Ishikawa (cell line): ENCODE data around the gene JOSD1.

Source experiments
- CEBPB ChIP-seq: IDR thresholded peaks from 2 replicates; pipeline ENCODE4 v1.6.1; 2012
- EP300 ChIP-seq: IDR thresholded peaks from 2 replicates; pipeline ENCODE4 v1.6.1; 2012; ENCODE audit warnings: borderline replicate concordance
- FOXM1 ChIP-seq: IDR thresholded peaks from 2 replicates; pipeline ENCODE4 v1.6.1; 2012; ENCODE audit warnings: low read depth, borderline replicate concordance
- TAF1 ChIP-seq: IDR thresholded peaks from 2 replicates; pipeline ENCODE4 v1.6.1; 2012; ENCODE audit warnings: low read depth, mild to moderate bottlenecking
- YY1 ChIP-seq: IDR thresholded peaks from 2 replicates; pipeline ENCODE4 v1.6.1; 2012; ENCODE audit warnings: low read depth
- TF ChIP-seq, protein P1 (sequence below): IDR thresholded peaks from 2 replicates; pipeline ENCODE4 v1.6.1; 2012
- TF ChIP-seq, protein P2 (sequence below): IDR thresholded peaks from 2 replicates; pipeline ENCODE4 v1.6.1; 2012; ENCODE audit warnings: low read depth, mild to moderate bottlenecking

DNA sequence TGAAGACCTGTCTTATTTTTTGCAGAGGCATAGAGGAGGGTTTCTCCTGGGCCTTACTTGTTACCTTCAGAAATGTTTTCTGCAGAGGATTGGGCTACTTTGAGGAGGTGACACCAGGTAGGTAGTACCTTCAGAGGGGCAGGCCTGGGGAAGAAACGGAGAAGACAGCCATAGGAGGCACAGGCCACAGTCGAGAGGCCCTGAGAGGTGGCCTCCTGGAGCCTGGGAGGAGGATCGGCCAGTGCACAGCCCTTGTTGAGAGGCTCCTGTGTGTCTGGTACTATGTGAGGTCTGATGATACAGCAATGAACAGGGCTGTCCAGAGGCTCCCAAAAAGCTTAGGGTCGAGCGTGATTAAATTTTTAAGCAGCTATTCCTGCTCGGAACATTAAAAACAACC, 16.5 kb upstream of the JOSD1 start:
- TF ChIP-seq, protein P1, sequence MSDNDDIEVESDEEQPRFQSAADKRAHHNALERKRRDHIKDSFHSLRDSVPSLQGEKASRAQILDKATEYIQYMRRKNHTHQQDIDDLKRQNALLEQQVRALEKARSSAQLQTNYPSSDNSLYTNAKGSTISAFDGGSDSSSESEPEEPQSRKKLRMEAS: no peak
- TF ChIP-seq YY1 (no peak), CEBPB (no peak), TAF1 (no peak), FOXM1 (no peak), EP300 (no peak)
- TF ChIP-seq, protein P2, sequence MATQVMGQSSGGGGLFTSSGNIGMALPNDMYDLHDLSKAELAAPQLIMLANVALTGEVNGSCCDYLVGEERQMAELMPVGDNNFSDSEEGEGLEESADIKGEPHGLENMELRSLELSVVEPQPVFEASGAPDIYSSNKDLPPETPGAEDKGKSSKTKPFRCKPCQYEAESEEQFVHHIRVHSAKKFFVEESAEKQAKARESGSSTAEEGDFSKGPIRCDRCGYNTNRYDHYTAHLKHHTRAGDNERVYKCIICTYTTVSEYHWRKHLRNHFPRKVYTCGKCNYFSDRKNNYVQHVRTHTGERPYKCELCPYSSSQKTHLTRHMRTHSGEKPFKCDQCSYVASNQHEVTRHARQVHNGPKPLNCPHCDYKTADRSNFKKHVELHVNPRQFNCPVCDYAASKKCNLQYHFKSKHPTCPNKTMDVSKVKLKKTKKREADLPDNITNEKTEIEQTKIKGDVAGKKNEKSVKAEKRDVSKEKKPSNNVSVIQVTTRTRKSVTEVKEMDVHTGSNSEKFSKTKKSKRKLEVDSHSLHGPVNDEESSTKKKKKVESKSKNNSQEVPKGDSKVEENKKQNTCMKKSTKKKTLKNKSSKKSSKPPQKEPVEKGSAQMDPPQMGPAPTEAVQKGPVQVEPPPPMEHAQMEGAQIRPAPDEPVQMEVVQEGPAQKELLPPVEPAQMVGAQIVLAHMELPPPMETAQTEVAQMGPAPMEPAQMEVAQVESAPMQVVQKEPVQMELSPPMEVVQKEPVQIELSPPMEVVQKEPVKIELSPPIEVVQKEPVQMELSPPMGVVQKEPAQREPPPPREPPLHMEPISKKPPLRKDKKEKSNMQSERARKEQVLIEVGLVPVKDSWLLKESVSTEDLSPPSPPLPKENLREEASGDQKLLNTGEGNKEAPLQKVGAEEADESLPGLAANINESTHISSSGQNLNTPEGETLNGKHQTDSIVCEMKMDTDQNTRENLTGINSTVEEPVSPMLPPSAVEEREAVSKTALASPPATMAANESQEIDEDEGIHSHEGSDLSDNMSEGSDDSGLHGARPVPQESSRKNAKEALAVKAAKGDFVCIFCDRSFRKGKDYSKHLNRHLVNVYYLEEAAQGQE: no peak
